HG02623 (cell line): ENCODE results near the gene MYRFL.

Experiments used
- ATAC-seq: cut with Tn5 transposase; IDR thresholded peaks from one replicate; pipeline ENCODE4 v1.9.1; 2021; ENCODE audit warnings: moderate library complexity; ENCODE audit not compliant: unreplicated experiment

MYRFL gene

DNA sequence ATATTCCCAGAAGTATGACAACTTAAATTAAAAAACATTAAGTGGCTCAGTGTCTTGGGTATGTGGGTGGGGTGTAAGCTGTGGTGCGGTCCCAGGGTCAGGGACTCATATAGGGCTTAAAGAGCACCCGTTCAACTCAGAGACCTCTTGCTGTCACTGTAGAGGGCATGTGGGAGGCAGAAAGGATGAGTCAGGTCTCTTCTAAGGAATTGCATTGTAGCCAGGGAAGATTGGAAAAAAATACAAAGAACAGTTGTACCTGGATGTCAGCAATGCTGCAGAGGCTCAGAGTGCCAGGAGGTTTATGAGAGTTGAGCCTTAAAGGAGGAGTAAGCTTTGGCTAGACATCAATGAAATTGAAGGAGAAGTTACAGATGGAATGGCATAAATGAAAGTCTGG, 104.1 kb downstream of the MYRFL start:
- ATAC-seq = no peak

DNA sequence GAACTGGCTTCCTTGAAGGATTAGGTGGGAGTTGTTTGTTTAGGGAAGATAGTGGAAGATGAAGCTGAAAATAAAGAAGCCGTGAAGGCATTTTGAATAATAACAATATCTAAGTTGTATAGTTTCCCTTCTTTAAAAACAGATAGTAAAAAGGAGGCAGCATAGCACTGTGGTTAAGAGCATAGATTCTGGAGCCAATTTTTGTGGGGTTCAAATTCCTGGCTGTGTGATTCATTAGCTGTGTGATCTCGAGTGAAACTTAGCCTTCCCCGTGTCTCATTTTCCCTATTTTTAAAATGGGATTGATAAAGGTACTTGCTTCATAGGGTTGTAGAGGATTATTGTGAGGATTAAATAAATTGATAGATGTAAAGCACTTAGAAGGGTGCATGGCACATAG, 104.5 kb downstream of the MYRFL start:
- ATAC-seq = no peak

DNA sequence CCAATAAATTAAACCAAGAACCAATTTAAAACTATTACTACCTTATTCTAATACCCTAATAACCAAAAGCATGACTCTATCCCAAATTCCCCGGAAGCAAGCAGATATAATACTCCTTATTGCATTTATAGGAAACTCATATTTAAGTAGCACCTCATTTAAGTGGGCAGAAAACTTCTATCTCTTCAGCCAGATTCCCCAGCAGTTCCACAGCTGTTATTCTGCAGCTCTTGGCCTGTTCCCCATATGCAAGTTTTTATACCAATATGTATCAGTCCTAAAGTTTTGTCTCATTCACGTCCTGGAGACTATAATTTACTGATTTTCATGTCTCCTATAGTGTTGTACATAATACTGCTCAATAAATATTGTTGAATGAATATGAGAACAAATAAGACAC, 106.5 kb downstream of the MYRFL start:
- ATAC-seq = no peak

DNA sequence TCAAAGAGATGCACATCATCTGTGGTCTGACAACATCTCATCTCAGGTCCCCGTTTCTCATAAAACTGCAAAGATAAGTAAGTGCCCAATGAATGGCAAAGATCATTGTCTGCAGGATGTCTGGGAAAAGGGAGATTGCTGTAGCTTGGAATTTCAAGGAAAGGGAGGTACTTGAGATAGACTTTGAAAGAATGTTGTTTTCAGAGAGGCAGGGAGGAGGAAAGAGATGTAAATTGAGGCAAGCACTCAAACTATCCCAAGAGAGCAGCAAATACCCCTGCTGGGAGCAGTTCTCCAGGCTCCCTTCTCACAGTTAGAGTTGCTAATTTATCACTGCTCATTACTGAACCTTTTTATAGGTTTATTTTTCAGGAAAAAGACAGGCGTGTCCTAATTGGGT, 107.1 kb downstream of the MYRFL start:
- no peak for ATAC-seq

DNA sequence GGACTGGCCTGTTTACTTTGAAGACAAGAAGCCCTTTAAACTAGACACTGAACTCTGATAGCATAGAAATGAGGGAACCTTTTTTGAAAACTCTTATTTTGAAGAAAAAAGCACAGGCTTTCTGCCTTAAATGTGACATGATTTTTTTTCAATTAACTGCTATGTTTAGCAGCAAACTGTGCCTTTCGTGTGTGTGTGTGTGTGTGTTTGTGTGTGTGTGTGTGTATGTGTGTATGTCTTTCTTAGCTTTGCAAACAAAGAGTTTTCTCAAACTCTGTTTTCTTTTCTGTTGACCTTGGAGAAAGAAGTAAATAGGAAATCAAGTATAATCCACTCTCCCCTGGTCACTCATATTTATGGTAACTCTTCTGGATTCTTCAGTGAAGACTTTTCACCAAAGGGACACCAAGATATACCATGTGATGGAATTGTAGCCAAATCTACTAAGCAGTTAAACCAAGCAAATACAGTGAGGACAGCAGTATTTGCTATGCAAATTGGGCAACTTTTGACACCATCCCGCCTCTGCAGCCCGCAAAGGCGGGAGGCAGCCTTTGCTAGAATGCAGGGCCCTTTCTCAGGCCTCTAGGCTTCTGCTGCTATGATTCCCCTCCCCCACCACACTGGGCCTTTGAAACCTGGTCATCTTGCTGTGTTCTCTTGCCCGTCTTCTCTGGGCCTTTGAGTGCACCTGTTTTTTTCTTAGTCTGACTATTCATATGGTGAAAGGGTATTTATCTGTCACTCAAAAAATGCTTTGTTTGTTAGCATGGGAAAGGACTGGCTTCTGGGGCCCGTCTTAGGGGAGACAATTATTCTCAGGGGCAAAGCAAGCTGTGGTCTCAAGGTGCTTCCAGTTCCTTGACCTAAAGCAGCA, 107.9 kb downstream of the MYRFL start:
- peak; percentile 84 for ATAC-seq

DNA sequence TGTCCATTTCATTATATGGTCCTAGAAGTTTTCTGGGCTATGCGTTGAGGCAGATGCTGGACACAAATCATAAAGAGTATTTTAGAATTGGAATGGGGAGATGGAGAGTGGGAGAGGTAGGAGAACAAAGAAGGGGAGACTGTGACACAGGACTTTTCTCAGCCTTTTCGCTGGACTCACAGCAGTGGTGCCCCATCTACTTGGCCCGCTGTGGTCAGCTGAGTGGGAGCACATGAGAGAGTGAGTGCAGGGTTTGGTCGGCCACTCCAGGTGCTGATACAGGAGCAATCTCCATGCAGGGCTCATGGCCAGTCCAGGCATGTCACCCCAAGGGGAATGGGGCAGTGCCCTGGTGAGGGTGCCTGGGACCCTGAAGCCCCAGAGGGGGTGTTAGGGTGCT, 109.0 kb downstream of the MYRFL start:
- no peak for ATAC-seq

DNA sequence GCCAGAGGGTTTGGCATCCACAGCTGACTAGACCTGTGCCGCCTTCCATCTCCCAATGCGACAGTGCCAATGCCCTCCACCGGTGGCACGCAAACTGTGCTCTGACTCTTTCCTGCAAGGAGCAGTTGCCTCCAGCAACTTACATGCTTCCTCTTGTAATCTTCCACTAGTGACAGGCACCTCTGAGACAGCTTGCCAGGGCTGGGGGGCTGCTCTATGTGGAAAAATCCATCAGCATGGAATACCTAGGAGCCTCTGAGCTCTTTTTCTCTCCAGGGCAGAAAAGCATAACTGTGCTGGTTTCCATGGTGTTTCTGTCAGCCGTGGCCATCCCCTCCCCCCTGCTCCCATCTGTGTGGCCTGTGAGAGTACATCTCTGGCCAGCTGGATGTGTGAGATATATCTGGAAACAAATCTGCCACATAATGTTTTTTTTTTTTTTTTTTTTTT, 110.6 kb downstream of the MYRFL start:
- ATAC-seq = no peak

DNA sequence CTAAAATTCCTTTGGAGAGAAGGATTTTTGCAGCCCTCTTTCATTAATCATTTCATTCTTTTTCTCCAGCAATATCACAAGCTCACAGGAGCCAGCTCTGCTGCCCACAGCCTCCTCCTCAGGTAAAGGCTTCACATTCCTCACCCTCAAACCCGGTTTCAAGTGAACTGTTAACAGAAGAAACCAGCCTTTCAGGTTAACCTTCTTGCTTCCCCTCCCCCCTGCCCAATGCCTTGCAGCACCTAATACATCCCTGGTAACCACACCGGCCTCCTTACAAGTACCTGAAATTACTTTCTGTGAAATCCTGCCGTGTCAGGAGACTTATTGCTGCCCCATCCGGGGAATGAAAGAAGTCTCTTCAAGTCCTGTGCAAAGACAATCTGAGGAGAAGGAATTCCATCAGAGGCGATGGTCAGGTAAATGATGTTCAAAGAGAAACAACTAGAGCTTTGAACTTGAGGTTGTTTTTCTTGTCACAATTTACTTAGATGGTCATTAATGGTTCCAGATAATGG, 111.2 kb downstream of the MYRFL start:
- no peak for ATAC-seq

DNA sequence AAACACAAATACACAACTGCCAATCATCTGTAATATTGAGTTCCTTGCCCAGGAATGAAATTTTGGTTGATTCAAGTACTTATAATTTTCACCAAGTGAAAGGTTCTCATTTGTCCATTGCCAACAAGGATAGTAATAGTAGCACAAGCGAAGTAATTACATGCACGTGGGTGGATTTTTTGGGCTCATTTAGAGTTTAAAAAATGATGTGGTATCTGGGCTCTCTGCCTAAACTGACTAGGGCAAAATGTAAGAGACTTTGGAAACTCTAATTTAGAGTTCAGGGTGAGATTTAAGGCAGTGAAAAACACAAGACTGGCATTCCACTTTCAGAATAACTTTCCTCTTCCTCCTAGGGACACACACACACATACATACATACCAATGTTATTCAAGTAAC, 111.7 kb downstream of the MYRFL start:
- ATAC-seq = no peak

DNA sequence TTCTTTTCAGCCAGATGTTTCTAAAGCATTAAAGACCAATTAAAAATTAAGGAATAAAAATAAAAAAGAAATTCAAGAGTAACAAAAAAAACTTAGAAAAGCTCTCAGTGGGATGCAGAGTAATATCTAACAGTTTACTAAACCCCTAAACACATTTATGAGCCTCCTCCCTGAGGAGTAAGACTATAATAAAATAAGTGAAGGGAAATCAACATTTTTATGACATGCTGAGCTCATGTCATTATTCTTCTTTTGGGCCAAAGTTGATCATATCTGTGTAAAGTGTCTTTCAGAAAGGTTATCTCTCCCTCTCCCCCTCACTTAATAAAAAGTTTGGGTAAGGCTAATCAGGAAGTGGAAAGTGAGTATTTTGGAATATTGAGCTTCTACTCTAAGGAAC, 122.1 kb downstream of the MYRFL start:
- ATAC-seq = no peak

DNA sequence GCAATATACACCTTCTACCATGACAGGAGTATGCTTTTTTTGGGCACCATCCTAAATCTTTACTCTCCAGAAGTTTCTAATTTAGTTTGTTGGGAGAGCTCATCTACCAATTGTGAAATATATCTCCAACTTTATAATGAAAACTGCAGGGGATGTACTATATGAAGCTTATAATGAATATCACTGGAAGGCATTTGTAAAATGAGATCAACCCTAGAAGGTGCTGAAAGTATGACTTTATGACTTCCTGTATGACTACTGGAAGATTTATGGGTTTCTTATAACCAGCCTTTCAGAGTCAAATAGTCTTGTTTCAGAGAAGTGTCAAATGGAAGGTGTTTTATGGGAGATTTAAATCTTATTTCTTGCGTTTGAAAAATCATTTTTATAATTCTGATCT, 122.9 kb downstream of the MYRFL start:
- ATAC-seq = no peak

DNA sequence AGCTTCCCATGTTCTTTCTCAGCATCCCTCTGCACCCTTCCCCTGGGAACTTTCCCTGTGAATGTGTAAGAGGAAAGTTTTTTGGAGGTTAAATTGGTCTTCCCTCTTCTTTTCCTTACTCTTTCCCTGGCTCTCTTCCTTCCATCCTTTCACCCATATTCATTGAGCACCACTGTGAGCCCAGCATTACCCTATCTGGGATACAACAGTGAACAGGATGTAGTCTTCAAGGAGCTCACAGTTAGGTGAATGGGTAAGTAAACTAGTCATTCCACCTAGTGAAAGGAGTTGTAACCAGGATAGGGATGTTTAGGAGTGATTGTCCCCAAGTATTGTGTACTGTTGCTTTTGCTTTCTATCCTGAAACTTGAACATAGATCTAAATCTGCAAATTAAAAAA, 123.8 kb downstream of the MYRFL start:
- ATAC-seq = no peak

DNA sequence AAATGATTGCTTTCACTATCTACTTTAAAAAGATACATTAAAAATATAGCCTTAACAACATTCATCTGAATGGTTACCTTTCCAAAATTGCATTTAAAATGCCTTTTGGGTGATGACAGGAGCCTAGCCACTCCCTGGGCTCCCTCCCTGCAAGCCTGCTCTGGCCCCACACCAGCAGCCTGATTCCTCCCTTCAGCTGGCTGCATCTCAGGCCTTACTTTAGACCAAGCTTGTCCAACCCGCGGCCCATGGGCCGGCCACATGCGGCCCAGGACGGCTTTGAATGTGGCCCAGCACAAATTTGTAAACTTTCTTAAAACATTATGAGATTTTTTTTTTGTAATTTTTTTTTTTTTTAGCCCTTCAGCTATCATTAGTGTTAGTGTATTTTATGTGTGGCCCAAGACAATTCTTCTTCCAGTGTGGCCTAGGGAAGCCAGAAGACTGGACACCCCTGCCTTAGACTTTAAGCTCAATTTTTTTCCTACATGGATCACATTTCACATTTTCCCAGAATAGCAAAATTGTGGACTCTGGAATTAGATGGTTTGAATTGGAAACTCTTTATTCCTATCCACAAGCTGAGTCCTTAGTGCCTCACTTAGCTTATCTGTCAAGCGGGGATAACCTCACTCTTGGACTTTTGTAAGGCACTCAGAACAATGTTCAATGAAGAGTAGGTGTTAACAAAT, 124.4 kb downstream of the MYRFL start:
- no peak for ATAC-seq

DNA sequence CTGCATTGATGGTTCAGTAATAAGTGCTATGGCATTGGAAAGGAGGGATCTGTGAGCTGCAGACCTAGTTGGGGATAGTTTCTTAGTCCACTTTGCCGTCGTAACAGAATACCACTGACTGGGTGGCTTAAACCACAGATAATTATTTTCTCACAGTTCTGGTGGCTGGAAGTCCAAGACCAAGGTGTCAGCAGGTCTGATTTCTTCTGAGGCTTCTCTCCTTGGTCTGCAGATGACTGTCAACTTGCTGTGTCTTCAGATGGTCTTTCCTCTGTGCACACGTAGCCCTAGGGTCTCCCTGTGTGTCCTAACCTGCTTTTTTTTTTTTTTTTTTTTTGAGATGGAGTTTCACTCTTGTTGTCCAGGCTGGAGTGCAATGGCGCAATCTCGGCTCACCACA, 126.1 kb downstream of the MYRFL start:
- ATAC-seq = no peak

DNA sequence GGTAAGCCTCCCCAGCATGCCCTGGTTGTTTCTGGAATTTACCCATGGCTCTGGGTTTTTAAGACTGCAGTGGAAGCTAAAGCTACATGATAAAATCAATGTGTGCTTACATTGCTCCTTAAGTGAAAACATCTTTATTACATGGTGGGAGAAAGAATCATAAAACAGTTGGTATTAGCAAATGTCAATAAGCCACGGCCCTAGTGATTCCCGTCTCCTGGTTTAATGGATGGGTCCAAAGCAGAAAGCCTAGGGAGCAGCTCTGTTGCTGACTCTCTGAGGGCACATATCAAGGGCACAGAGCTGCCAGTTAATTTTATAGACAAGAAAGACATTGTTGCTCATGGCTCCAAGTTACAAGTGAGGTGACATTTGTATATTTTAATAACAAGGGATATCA, 127.9 kb downstream of the MYRFL start:
- no peak for ATAC-seq

DNA sequence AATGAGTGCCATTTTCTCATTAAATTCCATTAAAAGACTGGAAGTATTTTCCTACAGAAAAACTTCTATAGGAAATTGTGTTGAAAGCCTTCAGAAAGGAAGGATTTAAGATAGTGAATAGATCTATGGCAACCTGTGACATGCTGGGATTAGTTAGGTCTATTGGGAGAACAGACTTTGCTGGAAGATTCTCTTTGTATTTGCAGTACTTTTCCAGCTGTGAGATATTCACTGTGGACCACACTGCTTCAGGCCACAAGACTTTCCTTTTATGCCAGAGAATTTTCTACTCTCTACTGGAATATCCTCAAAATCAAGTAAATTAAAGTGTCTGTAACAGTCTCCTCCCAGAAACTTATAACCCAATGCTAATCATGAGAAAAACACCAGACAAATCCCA, 136.2 kb downstream of the MYRFL start:
- no peak for ATAC-seq

DNA sequence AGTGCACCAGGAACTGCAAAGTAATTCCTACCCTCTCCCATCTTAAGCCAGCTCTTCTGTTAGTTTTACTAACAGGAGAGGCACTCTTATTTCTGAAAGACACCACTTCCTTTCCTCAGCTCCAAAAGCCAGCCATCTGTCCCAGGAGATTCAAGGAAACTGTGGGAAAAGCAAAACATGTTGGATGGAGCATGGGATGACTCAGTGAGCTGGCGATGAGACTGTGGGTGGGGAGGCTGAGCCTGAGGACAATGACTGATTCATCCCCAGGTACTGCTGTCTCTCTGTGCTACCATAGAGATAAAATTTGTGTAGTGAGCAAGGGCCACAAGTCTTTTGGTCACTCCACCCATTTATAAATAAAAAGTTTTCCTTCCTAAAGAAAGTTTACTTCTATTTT, 141.4 kb downstream of the MYRFL start:
- no peak for ATAC-seq

DNA sequence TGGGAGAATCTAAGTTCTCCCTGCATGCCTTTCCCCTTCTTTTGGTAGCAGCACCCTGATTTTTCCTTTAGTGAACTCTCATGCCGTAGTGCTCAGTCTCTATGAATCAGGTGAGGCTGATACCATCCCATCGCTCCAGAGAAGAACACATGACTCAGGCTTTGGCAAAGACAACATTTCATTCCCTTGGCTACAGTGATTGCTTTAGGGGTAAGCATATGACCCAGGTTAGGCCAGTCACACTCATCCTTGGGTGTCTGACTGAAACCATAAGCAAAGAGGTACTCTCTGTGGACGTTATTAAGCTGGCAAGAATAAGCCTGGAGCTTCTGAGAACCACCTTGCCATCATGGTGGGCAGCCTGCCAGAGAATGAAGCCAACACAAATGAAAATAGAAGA, 141.8 kb downstream of the MYRFL start:
- ATAC-seq = no peak

DNA sequence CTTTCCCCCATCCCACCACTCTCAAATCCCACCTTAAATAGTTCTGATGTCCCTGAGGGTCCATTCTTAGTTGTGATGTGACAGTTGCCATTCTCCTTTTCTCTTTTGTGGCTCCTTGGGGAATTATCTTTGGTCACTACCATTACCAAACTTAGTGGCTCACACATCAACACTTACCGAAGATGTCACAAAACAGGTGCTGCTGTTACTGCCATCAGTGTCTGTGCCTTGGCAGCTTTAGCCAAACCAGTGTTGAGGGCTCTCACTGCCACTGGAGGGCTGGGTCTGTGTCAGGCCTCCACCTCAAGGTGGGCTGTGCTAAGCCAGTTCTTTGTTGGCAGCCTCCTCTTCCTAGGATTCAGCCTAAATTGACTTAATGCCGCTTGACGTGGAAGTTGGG, 144.0 kb downstream of the MYRFL start:
- ATAC-seq = no peak

DNA sequence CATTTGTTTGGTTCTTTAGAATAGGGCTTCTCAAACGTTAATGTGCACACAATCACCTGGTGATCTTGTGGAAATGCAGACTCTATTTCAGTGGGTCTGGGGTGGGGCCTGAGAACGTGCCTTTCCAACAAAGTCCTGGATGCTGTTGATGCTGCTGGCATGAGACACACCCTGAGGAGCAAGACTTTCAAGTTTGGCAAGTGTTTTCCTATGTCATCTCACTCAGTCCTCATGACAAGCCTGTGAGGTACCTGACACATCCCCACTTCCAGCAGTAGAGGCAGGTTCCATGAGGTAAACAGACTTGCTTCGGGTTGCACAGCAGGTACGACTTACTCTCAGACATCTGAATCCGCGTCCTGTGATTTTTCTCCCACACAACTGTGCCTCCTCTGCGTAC, 147.1 kb downstream of the MYRFL start:
- ATAC-seq = no peak

DNA sequence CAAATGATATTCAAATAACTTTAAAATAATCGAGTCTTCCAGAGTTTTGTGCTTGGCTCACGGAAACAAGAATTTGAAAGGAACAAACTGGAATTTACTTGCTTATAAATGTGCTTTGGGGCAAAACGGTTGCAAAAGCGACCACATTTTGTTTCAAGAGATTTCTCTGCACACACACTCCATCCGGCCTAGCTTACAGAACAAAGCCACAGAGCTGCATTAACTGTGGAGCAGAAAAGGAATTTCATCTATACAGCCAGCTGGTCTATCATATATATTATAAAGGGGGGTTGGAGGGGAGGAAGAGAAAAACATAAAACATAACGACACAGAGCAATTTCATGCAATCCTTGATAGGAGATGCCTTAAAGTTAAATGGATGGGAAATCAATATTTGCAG, 153.0 kb downstream of the MYRFL start:
- no peak for ATAC-seq

DNA sequence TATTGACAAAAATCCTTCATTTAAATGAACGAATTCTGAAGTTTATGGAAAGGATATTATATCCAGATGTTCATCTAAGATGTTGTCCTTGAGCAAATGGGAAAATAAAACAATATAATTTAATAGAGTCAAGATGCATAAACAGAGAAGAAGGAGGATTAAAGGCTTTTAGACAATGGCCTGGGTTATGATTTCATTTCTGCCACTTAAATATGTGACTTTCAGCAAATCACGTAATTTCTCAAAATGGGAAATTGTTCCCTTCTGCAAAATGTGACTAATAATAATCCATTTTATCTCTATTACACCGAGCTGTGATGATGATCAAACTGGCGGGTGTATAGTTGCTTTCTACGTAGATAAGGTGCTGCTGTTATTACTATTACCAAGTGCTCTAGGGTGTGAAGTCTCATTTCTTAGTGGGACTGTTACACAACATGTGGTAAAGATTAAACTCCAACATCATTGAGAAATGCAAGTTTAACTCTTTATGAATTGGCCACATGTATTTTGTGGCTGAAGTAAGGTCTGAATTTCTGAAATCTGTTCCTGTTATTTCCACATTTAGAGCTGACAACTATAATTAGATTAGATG, 157.0 kb downstream of the MYRFL start:
- no peak for ATAC-seq
